Ascending aorta (tissue), 2 donors: ENCODE measurements around the gene SYNPO2. TPM values are rescaled to one million over a fixed set of nuclear protein-coding genes. Genes with fewer than 3 reads are reported as not detected.

Experiments used
- DNase-seq, 2 donors: peaks; one replicate each; pipeline ENCODE4 v3.0.0-alpha.2; 2019; ENCODE audit warnings: low spot score in 2 of 2
- H3K27ac ChIP-seq, 2 donors: fragments of 200-600 bp; sonication (generic); one replicate each; pipeline ENCODE4 v1.5.1; 2016 to 2017; ENCODE audit warnings: mild to moderate bottlenecking in 1 of 2
- H3K27me3 ChIP-seq: fragments of 200-600 bp; sonication (generic); one replicate; pipeline ENCODE4 v1.5.1; 2017
- H3K36me3 ChIP-seq, 2 donors: fragments of 200-600 bp; sonication (generic); one replicate each; pipeline ENCODE4 v1.5.1; 2016
- H3K4me1 ChIP-seq, 2 donors: fragments of 200-600 bp; sonication (generic); one replicate each; pipeline ENCODE4 v1.5.1; 2016 to 2017; ENCODE audit warnings: mild to moderate bottlenecking in 1 of 2
- H3K4me3 ChIP-seq, 2 donors: fragments of 200-600 bp; sonication (generic); one replicate each; pipeline ENCODE4 v1.5.1; 2016 to 2017; ENCODE audit warnings: mild to moderate bottlenecking in 1 of 2
- H3K9me3 ChIP-seq, 2 donors: fragments of 200-600 bp; sonication (generic); one replicate each; pipeline ENCODE4 v1.5.1; 2016
- intact Hi-C: fragments of 100-400 bp; cut with DNase I; formaldehyde crosslinking; loops from one replicate; pipeline ENCODE4 v1.15.1; 2023
- total RNA-seq: library from RNA; depleted of rRNA; stranded (reverse); fragments of >200 nt; gene quantifications from one replicate; pipeline ENCODE4 v1.1.0, GENCODE V29; 2016
- TF ChIP-seq, protein P1 (sequence below), 3 experiments: fragments of 200-600 bp in 2 of 3; fragments of 450-650 bp in 1 of 3; sonication (generic) in 2 of 3; IDR thresholded peaks; one replicate each; pipeline ENCODE4 v1.5.1; 2016 to 2019; ENCODE audit warnings: antibody characterized with exemption in 3 of 3, mild to moderate bottlenecking in 1 of 3, moderate library complexity in 1 of 3

SYNPO2 gene
- total RNA-seq, 1 donor from 2014 or later, result 178 TPM

DNA sequence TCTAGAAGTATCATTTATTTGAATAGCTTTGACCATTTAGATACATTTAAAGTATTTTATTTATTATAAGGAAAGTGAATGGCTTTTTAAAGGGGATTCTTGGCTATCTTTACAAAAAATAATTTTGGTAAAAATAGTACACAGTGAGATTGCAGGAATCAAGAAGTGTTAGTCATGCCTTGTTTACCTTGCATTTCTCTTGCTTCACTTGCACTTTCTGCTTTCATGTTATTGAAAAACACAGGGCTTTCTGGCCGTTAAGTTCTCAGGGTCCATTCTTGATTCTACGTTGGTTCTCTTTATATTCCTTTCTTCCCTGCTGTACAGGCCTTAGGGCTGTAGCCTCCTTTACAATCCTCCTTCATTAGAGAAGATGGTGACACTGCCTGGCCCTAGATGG lies 30.9 kb upstream of the SYNPO2 start:
- Histone ChIP-seq H3K9me3 (no peaks in the 10 kb centered on the region), H3K4me3 (no peak overlapping the region), H3K27ac (no peak overlapping the region), H3K36me3 (no peaks in the 10 kb centered on the region), H3K4me1 (peaks cover 0 to 3% of the 10 kb centered on the region in 2 donors), H3K27me3 (no peaks in the 10 kb centered on the region)
- intact Hi-C loops, result no loop called here
- TF ChIP-seq, protein P1, sequence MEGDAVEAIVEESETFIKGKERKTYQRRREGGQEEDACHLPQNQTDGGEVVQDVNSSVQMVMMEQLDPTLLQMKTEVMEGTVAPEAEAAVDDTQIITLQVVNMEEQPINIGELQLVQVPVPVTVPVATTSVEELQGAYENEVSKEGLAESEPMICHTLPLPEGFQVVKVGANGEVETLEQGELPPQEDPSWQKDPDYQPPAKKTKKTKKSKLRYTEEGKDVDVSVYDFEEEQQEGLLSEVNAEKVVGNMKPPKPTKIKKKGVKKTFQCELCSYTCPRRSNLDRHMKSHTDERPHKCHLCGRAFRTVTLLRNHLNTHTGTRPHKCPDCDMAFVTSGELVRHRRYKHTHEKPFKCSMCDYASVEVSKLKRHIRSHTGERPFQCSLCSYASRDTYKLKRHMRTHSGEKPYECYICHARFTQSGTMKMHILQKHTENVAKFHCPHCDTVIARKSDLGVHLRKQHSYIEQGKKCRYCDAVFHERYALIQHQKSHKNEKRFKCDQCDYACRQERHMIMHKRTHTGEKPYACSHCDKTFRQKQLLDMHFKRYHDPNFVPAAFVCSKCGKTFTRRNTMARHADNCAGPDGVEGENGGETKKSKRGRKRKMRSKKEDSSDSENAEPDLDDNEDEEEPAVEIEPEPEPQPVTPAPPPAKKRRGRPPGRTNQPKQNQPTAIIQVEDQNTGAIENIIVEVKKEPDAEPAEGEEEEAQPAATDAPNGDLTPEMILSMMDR (IDR thresholded peaks at IDR 0.05), result no peak
- DNase-seq, result no peak

- no peaks in the 10 kb centered on the region for H3K27me3 ChIP-seq
- H3K27ac ChIP-seq, result no peak overlapping the region
- DNase-seq, result no peak
- peaks cover 0 to 3% of the 10 kb centered on the region in 2 donors for H3K4me1 ChIP-seq
- H3K9me3 ChIP-seq, result no peaks in the 10 kb centered on the region
- no peaks in the 10 kb centered on the region for H3K36me3 ChIP-seq
- intact Hi-C loops, result no loop called here
- H3K4me3 ChIP-seq, result no peak overlapping the region
- TF ChIP-seq, protein P1 (IDR thresholded peaks at IDR 0.05), result no peak
Observed at GRCh38 chr4:118858779-118859178, 29.9 kb upstream of the SYNPO2 start.

GRCh38 chr4:118865091-118865708 lies 23.5 kb upstream of the SYNPO2 start:
- Histone ChIP-seq H3K9me3 (no peaks in the 10 kb centered on the region), H3K4me1 (peaks cover 0 to 3% of the 10 kb centered on the region in 2 donors), H3K27ac (no peak overlapping the region), H3K4me3 (no peak overlapping the region), H3K27me3 (no peaks in the 10 kb centered on the region), H3K36me3 (no peaks in the 10 kb centered on the region)
- intact Hi-C loops, result no loop called here
- DNase-seq, result peak in 1 of 2 donors; percentile 65
- TF ChIP-seq, protein P1 (IDR thresholded peaks at IDR 0.05), result peak in 2 of 3 experiments; percentile 69 to 73

DNA sequence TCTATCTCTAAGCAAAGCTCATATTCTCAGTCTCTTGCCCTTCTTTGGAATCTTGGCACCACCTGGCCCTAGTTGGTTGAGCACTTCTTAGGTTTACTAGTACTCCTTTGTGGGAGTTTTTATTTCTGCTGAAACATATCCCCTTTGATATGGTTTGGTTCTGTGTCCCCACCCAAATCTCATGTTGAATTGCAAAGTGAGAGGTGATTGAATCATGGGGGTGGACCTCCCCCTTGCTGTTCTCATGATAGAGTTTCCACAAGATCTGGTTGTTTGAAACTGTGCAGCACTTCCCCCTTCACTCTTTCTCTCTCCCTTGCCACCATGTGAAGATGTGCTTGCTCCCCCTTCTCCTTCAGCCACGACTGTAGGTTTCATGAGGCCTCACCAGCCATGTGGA lies 22.2 kb upstream of the SYNPO2 start:
- Histone ChIP-seq H3K4me1 (peaks cover 0 to 3% of the 10 kb centered on the region in 2 donors), H3K27me3 (no peaks in the 10 kb centered on the region), H3K4me3 (no peak overlapping the region), H3K9me3 (no peaks in the 10 kb centered on the region), H3K27ac (no peak overlapping the region), H3K36me3 (no peaks in the 10 kb centered on the region)
- intact Hi-C loops, result loop anchor here (2.0 kb wide), 1 partner anchor 30 kb away; the partner anchor contains the start of gene SEC24D
- TF ChIP-seq, protein P1 (IDR thresholded peaks at IDR 0.05), result no peak
- DNase-seq, result no peak

DNA sequence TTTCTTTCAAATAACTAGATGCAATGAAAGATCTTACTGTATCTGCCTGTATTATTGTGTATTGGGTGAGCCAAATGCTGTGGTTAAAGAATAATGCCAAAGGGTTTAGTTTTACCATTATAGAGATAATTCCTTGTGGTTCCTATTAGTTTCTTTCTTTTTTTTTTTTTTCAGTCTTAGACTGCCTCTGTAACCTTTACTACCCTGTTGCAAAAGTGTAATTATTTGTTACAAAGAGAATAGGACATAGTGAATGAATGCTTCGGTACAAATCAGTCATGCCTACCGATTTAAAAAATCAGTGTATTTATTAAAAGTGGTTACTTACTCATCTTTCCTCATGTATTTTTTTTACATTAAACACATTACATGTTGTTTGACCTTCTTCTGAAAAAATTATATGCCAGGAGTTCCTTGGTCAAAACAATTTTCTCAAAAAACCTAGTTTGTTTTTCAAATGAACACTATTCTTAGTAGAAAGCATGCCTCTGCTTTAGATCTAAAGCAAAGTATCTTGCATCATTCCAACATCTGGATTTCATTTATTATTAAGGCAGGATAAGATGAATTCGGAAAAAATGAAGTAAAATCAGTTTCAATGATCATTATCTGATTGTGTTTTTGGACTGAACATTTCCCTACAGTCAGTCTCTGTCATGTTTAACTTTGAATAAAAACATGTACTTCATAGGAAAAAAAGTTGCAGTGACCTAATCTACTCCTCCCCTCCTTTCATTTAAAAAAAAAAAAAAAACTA lies 21.2 kb upstream of the SYNPO2 start:
- TF ChIP-seq, protein P1 (IDR thresholded peaks at IDR 0.05), result no peak
- H3K27ac ChIP-seq, result no peak overlapping the region

More for the DNA sequence above, 21.2 kb upstream of the SYNPO2 start:
- H3K4me1 ChIP-seq, result peaks cover 0 to 3% of the 10 kb centered on the region in 2 donors
- no peaks in the 10 kb centered on the region for H3K9me3 ChIP-seq
- DNase-seq, result no peak
- no peak overlapping the region for H3K4me3 ChIP-seq
- intact Hi-C loops, result loop anchor here (2.0 kb wide), 1 partner anchor 31 kb away; the partner anchor contains the start of gene SEC24D
- H3K36me3 ChIP-seq, result no peaks in the 10 kb centered on the region
- H3K27me3 ChIP-seq, result no peaks in the 10 kb centered on the region
